Caco-2 (cell line): ENCODE data around the gene WNT7A. TPM values are rescaled to one million over a fixed set of nuclear protein-coding genes. Genes with fewer than 3 reads are reported as not detected.

Experiments used
- BruUV-seq: library from RNA; stranded (reverse); fragments of 400-500 nt; replicated peaks from 2 replicates; lab custom pipeline; 2021; lab: Mats Ljungman, UMichigan
- CTCF ChIA-PET: fragments of 300-600 bp; sonication (Branson Sonifier 250); formaldehyde crosslinking; loops from one replicate; lab custom pipeline; 2022; ENCODE audit warnings: antibody characterized with exemption; lab: Charles Lee
- POLR2A ChIA-PET: fragments of 300-600 bp; sonication (Branson Sonifier 250); formaldehyde crosslinking; loops from one replicate; lab custom pipeline; 2022; ENCODE audit warnings: antibody characterized with exemption; lab: Charles Lee
- DNase-seq, 2 experiments: peaks; one replicate each; pipeline versions ENCODE4 v3.0.0 to v3.0.0-alpha.2; 2020 to 2022
- H3K27me3 ChIP-seq: replicated peaks from 2 replicates; pipeline ENCODE4 v1.6.0; 2011; ENCODE audit warnings: low read length; ENCODE audit not compliant: control insufficient read depth, insufficient read depth
- H3K36me3 ChIP-seq: 2 replicates; pipeline ENCODE4 v1.5.1; 2011; ENCODE audit warnings: low read length; ENCODE audit not compliant: control insufficient read depth, insufficient read depth
- H3K4me1 ChIP-seq: fragments of 250-450 bp; sonication (Bioruptor Pico); 2 replicates; pipeline ENCODE4 v1.5.1; 2020; ENCODE audit warnings: mild to moderate bottlenecking
- H3K4me3 ChIP-seq: 2 replicates; pipeline ENCODE4 v1.5.1; 2011; ENCODE audit warnings: low read depth, mild to moderate bottlenecking, control low read depth, low read length
- H3K9me3 ChIP-seq: fragments of 250-450 bp; sonication (Bioruptor Pico); 2 replicates; pipeline ENCODE4 v1.5.1; 2020; ENCODE audit warnings: mild to moderate bottlenecking, moderate library complexity
- H3K27ac Mint-ChIP-seq: one replicate; pipeline ENCODE4 v1.8.0; 2022; ENCODE audit warnings: mixed read lengths; ENCODE audit not compliant: unreplicated experiment
- H3K27me3 Mint-ChIP-seq: one replicate; pipeline ENCODE4 v1.8.0; 2022; ENCODE audit warnings: mixed read lengths; ENCODE audit not compliant: insufficient read depth, unreplicated experiment
- H3K36me3 Mint-ChIP-seq: one replicate; pipeline ENCODE4 v1.8.0; 2022; ENCODE audit warnings: mild to moderate bottlenecking, mixed read lengths; ENCODE audit not compliant: insufficient read depth, unreplicated experiment
- H3K4me1 Mint-ChIP-seq: one replicate; pipeline ENCODE4 v1.8.0; 2022; ENCODE audit warnings: low read depth, mixed read lengths; ENCODE audit not compliant: unreplicated experiment
- H3K4me3 Mint-ChIP-seq: one replicate; pipeline ENCODE4 v1.8.0; 2022; ENCODE audit warnings: mild to moderate bottlenecking, moderate library complexity, mixed read lengths; ENCODE audit not compliant: unreplicated experiment
- H3K9me3 Mint-ChIP-seq: one replicate; pipeline ENCODE4 v1.8.0; 2022; ENCODE audit warnings: mixed read lengths; ENCODE audit not compliant: unreplicated experiment
- CTCF ChIP-seq, 2 experiments: fragments of 200-600 bp in 1 of 2; IDR thresholded peaks; 1 replicate in 1 of 2; 2 replicates in 1 of 2; pipeline versions ENCODE4 v1.5.1 to v1.8.0; 2011 to 2022; ENCODE audit warnings: antibody characterized with exemption in 1 of 2, control low read depth in 1 of 2, inconsistent platforms in 1 of 2, low read depth in 1 of 2, low read length in 1 of 2, mild to moderate bottlenecking in 1 of 2, moderate library complexity in 1 of 2; ENCODE audit not compliant: insufficient read depth in 1 of 2, severe bottlenecking in 1 of 2, unreplicated experiment in 1 of 2
- intact Hi-C: fragments of 100-400 bp; cut with micrococcal nuclease; formaldehyde crosslinking; loops from one replicate; pipeline ENCODE4 v1.10.0; 2022; ENCODE audit not compliant: unreplicated experiment
- total RNA-seq: library from RNA; stranded (reverse); gene quantifications from 2 replicates; pipeline ENCODE4 v1.2.3, GENCODE V29; 2022

The WNT7A gene
- total RNA-seq, 1 experiment from 2014 or later: 1.1 TPM

- Mint-ChIP-seq H3K27me3 (no peaks in the 10 kb centered on the region), H3K4me1 (no peaks in the 10 kb centered on the region), H3K36me3 (no peaks in the 10 kb centered on the region), H3K27ac (no peak overlapping the region), H3K9me3 (peaks cover 25% of the 10 kb centered on the region), H3K4me3 (no peak overlapping the region)
- POLR2A ChIA-PET: no interaction called here
- intact Hi-C loops: loop anchor here (5.0 kb wide), 1 partner anchor 364 kb away; no protein-coding TSS in a partner anchor
- CTCF ChIA-PET: interaction anchor here (1.1 kb wide), 1 partner anchor 216 kb away, joined by 3 read pairs; no protein-coding TSS in a partner anchor
- H3K4me1 ChIP-seq: no peaks in the 10 kb centered on the region
- no peaks in the 10 kb centered on the region for H3K36me3 ChIP-seq
- no peak for TF ChIP-seq CTCF (IDR thresholded peaks at IDR 0.05; ENCODE audit: insufficient read depth in 1 of 2, low read depth in 1 of 2, low read length in 1 of 2, severe bottlenecking in 1 of 2, unreplicated experiment in 1 of 2)
- DNase-seq: no peak
- no TSS peak for BruUV-seq
- H3K9me3 ChIP-seq: peaks cover 23% of the 10 kb centered on the region
- H3K4me3 ChIP-seq: no peak overlapping the region
- no peaks in the 10 kb centered on the region for H3K27me3 ChIP-seq
Measured at GRCh38 chr3:13898346-13898745, 18.5 kb upstream of the WNT7A start.

GRCh38 chr3:13896473-13897154 lies 16.7 kb upstream of the WNT7A start:
- DNase-seq: peak; percentile 76 to 77
- Histone ChIP-seq H3K9me3 (peaks cover 7% of the 10 kb centered on the region; the same call in 1 of the 2 replicates), H3K27me3 (no peaks in the 10 kb centered on the region), H3K36me3 (no peaks in the 10 kb centered on the region), H3K4me1 (no peaks in the 10 kb centered on the region), H3K4me3 (no peak overlapping the region; the same call in 1 of the 2 replicates)
- Mint-ChIP-seq H3K27ac (no peak overlapping the region), H3K4me3 (peak overlapping the region; percentile 85), H3K27me3 (no peaks in the 10 kb centered on the region), H3K9me3 (peaks cover 25% of the 10 kb centered on the region), H3K4me1 (no peaks in the 10 kb centered on the region), H3K36me3 (no peaks in the 10 kb centered on the region)
- peak; percentile 75 to 77 for TF ChIP-seq CTCF (IDR thresholded peaks at IDR 0.05; ENCODE audit: insufficient read depth in 1 of 2, low read depth in 1 of 2, low read length in 1 of 2, severe bottlenecking in 1 of 2, unreplicated experiment in 1 of 2)
- ChIA-PET POLR2A (interaction anchor here (0.6 to 1.5 kb wide), 4 partner anchors 228 to 282 kb away, joined by 3 to 4 read pairs (median 3); partner anchors contain the start of genes CHCHD4, LSM3 and XPC), CTCF (interaction anchor here (0.5 to 2.5 kb wide), 17 partner anchors 11 to 1879 kb away, joined by 3 to 56 read pairs (median 4); partner anchors contain the start of genes CHCHD4, HDAC11, LSM3 and TMEM43)
- intact Hi-C loops: loop anchor here (1.0 to 5.0 kb wide), 8 partner anchors 30 to 572 kb away; partner anchors contain the start of genes CHCHD4, LSM3, TMEM43 and XPC
- no TSS peak for BruUV-seq
